T-helper 9 cell (primary cell): ENCODE results near the gene CXCL1.

ENCODE experiments used
- DNase-seq: peaks from one replicate; pipeline ENCODE4 v3.0.0-alpha.2; 2020
- total RNA-seq, 2 donors: gene quantifications; one replicate each; lab custom pipeline; 2026; lab: John Stamatoyannopoulos, UW

Gene CXCL1
- 0 to 0.07 reads per million in 2 donors for total RNA-seq

- DNase-seq = no peak
Observed at GRCh38 chr4:73869130-73870055, at the start of gene CXCL1. TSS of gene CXCL1 (plus strand) at chr4:73869393. CDS start at chr4:73869471, 78 bp downstream.

GRCh38 chr4:73821325-73821724 lies 47.9 kb upstream of the CXCL1 start:
- DNase-seq = no peak

GRCh38 chr4:73822389-73822788 lies 46.8 kb upstream of the CXCL1 start:
- no peak for DNase-seq

GRCh38 chr4:73822812-73823504 lies 46.2 kb upstream of the CXCL1 start:
- DNase-seq = no peak

- DNase-seq = no peak
Observed at GRCh38 chr4:73823760-73824159, 45.4 kb upstream of the CXCL1 start.

- DNase-seq = no peak
Observed at GRCh38 chr4:73828956-73829355, 40.2 kb upstream of the CXCL1 start.

GRCh38 chr4:73831569-73831968 lies 37.6 kb upstream of the CXCL1 start:
- DNase-seq = no peak

- no peak for DNase-seq
Observed at GRCh38 chr4:73832651-73833237, 36.4 kb upstream of the CXCL1 start.

- no peak for DNase-seq
Observed at GRCh38 chr4:73836373-73837279, 32.6 kb upstream of the CXCL1 start, which contains the start of gene CXCL6. TSS of gene CXCL6 (plus strand) at chr4:73836678. CDS start at chr4:73836751, 73 bp downstream.

- DNase-seq = no peak
Observed at GRCh38 chr4:73839071-73839470, 30.1 kb upstream of the CXCL1 start.

GRCh38 chr4:73839715-73840114 lies 29.5 kb upstream of the CXCL1 start:
- no peak for DNase-seq

GRCh38 chr4:73841243-73841925 lies 27.8 kb upstream of the CXCL1 start:
- no peak for DNase-seq

GRCh38 chr4:73842696-73843095 lies 26.5 kb upstream of the CXCL1 start:
- no peak for DNase-seq

GRCh38 chr4:73843369-73843768 lies 25.8 kb upstream of the CXCL1 start:
- DNase-seq = no peak

- DNase-seq = no peak
Observed at GRCh38 chr4:73844345-73844744, 24.8 kb upstream of the CXCL1 start.

GRCh38 chr4:73844806-73845205 lies 24.4 kb upstream of the CXCL1 start:
- DNase-seq = no peak

- no peak for DNase-seq
Observed at GRCh38 chr4:73847526-73848182, 21.5 kb upstream of the CXCL1 start.

- DNase-seq = no peak
Observed at GRCh38 chr4:73848183-73848777, 20.9 kb upstream of the CXCL1 start.

GRCh38 chr4:73850261-73850970 lies 18.8 kb upstream of the CXCL1 start:
- no peak for DNase-seq

- no peak for DNase-seq
Observed at GRCh38 chr4:73851293-73851692, 17.9 kb upstream of the CXCL1 start.
